GM19463 (cell line): ENCODE measurements around the gene MVP.

ENCODE experiments used
- ATAC-seq: cut with Tn5 transposase; IDR thresholded peaks from one replicate; pipeline ENCODE4 v1.9.1; 2021; ENCODE audit warnings: mild to moderate bottlenecking, moderate library complexity; ENCODE audit not compliant: unreplicated experiment

The MVP gene

DNA sequence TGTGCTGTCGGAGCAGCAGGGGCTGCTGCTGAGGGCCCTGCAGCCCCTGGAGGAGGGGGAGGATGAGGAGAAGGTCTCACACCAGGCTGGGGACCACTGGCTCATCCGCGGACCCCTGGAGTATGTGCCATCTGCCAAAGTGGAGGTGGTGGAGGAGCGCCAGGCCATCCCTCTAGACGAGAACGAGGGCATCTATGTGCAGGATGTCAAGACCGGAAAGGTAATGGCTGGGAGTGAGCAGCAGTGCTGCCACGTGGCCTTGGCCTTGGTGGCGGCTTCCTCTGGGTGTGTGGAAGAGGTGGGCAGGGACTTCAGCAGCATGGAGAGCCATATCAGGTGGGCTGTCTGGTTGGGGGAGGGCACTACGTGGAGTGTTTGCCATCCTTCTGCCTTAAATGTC lies 20.0 kb downstream of the MVP start:
- ATAC-seq: no peak

DNA sequence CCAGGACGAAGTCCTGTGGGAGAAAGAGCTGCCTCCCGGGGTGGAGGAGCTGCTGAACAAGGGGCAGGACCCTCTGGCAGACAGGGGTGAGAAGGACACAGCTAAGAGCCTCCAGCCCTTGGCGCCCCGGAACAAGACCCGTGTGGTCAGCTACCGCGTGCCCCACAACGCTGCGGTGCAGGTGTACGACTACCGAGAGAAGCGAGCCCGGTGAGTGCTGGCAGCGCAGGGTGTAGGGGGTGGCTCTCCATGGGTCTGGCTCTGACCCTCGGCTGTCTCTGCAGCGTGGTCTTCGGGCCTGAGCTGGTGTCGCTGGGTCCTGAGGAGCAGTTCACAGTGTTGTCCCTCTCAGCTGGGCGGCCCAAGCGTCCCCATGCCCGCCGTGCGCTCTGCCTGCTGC lies 21.4 kb downstream of the MVP start:
- ATAC-seq: no peak

DNA sequence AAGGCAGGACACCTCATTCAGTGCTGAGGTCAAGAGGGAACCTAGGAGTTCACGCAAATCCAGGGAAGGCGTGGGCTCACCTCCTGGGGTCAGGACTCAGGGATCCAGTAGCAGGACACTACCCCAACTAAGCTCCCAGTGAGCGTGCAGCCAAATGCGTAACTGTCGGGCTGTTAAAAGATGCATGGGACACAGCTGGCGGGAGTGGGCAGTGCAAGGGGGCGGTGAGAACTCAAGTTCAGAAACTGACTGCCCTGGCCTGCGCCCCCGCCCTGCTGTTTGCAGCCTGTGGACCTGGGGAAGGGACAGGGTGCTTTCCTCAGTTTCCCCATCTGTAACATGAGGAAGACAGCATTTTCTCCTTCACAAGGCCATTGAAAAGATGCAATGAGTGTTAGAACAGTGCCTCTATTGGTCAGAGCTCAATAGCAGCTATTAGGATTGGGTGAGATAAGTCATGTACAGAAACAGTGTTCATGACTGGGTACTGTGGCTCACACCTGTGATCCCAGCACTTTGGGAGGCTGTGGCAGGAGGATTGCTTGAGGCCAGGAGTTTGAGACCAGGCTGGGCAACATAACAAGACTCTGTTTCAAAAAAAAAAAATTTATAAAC lies 22.6 kb downstream of the MVP start:
- no peak for ATAC-seq

DNA sequence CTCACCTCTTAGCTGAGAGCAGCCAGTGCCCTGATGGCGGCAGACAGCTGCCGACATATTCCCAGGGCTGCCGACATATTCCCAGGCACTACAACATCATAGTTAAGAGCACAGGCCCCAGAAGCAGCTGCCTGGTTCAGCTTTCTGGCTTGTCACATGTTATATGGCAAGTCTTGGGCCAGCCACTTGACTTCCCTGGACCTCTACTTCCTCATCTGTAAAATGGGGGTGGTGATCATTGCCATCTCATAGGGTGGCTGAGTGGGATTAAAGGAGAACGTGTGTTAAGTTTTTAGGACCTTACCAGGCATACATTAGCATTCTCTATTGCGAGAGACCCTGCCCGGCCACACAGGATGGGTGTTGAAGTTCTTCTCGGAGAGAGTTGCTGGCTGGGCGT lies 23.7 kb downstream of the MVP start:
- ATAC-seq: no peak

DNA sequence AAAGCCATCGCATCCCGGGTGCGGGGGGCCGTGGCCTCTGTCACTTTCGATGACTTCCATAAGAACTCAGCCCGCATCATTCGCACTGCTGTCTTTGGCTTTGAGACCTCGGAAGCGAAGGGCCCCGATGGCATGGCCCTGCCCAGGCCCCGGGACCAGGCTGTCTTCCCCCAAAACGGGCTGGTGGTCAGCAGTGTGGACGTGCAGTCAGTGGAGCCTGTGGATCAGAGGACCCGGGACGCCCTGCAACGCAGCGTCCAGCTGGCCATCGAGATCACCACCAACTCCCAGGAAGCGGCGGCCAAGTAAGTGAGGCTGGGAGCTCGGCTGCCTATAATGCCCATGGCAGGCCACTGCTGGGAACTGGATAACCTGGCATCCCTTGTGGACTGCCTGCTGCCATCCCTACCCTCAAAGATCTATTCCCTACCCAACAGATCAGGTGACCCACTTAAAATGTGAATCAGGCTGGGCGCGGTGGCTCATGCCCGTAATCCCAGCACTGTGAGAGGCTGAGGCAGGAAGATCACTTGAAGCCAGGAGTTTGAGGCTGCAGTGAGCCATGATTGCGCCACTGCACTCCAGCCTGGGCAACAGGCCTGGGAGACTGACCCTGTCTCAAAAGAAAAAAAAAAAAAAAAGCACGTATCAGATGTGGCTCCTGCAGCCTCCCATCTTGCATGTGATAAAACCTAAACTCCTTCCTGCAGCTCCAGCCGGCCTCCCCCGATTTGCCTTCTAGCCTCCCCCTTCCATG lies 24.5 kb downstream of the MVP start:
- no peak for ATAC-seq

DNA sequence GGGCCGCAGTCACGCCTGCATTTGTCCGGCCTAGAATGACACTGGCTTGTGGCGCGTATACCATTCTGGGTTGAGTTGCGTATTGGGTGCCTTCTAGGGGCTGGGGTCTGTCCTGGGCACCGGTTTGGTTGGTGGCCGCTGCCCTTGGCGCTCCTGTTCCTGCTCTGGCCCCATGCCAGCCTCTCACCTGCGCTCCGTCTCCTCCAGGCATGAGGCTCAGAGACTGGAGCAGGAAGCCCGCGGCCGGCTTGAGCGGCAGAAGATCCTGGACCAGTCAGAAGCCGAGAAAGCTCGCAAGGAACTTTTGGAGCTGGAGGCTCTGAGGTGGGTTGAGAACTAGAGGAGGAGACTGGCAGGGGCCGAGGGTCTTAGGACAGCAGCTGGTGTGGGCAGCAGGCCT lies 25.4 kb downstream of the MVP start:
- no peak for ATAC-seq

DNA sequence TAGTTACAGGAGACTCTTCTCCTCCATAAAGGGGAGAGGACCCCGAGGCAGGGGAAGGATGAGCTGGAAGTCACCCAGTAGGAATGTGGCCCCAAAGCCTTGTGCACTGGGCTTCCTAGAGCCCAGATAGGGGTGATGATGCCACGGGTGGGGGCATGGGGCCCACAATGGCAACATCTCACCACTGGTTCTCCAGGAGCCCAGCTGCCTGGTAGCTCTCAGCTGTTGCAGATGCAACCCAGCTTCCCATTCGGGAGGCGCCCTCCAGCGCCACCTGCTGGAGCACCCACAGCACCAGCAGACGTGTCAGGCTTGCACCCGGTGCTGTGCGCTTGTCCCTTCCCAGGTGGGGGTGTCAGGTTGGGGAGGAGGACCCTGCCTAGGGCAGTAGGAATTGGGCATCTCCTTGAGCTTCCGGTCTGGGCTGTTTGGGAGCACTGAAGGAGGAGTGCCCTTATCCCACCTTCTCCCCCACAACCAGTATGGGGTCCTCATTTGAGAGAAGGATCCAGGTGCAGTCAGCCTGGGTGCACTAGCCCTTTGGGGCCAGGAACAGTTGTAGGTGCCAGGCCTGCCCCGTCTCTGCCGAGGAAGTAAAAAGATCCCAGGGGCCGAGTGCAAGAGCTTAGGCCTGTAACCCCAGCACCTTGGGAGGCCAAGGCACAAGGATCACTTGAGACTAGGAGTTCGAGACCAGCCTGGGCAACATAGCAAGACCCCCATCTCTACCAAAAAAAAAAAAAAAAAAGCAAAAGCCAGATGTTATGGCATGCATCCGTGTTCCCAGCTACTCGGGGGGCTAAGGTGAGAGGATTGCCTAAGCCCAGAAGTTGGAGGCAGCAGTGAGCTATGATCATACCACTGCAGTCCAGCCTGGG lies 28.4 kb downstream of the MVP start:
- no peak for ATAC-seq

DNA sequence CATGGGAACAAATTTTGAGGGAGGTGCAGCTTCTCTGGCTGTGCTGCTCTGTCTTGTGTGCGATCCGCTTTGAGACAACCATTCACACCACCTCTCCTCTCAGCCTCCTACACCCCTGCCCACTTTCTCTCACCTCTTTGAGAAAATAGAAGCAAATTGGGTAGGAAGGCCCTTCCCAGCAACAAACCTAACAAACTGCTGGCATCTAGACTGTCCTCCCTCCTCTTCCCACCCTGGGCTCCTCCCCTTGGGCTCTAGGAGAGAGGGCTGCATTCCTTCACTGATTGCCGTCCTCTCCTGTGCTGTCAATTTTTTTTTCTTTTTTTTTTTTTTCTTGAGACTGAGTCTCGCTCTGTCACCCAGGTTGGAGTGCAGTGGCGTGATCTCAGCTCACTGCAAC lies 29.2 kb downstream of the MVP start:
- ATAC-seq: no peak

DNA sequence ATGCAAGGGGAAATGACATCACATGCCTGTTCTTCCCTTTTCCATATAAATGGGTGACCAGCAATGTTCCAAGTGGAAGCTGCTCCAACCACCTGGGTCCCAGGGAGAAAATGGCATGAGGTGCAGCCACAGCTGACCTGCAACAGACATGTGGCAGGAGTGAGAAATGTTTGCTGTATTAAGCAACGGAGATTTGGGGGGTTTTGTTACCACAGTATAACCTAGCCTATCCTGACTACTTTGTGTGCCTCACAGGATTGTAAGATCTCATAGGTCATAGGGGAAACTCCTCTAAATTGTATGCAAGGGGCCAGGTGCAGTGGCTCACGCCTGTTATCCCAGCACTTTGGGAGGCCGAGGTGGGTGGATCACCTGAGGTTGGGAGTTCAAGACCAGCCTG lies 30.7 kb downstream of the MVP start:
- ATAC-seq: no peak

DNA sequence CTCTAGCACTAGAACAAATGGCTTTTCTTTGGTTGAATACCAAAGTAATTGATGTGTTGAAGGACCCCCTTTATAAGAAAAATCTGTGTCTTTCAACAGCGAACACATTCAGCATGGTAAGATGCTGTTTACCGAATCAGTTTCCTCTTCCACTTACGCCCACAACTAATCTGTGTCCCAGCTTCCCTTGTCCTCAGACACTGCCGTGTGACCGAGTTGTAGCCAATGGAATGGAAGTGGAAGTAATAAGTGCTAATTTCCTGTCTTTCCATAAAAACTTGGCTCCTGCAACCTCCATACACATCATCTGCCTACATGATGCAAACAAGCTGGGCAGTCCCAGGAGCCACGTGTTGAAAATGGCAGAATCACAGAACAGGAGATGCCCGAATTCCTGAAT lies 32.4 kb downstream of the MVP start:
- ATAC-seq: no peak

DNA sequence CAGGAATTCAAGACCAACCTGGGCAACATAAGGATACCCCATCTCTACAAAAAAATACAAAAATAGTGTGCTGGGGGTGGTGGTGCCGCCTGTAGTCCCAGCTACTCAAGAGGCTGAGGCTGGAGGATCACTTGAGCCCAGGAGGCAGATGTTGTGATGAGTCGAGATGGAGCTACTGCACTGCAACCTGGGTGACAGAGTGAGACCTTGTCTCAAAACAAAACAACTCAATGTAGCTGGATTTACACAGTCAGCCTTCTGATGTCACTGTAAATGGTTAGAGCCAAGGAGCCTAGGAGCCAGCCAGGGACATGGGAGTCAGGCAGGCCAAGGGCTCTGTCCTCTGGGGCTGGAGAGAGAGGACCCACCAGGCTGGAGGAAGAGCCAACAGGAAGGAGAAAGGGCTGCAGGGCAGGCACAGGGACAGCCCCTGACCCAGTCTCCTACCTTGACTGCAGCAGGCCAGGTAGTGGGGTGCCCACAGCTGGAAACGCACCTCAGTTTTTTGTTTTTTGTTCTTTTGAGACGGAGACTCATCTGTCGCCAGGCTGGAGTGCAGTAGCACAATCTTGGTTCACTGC lies 34.3 kb downstream of the MVP start:
- no peak for ATAC-seq

DNA sequence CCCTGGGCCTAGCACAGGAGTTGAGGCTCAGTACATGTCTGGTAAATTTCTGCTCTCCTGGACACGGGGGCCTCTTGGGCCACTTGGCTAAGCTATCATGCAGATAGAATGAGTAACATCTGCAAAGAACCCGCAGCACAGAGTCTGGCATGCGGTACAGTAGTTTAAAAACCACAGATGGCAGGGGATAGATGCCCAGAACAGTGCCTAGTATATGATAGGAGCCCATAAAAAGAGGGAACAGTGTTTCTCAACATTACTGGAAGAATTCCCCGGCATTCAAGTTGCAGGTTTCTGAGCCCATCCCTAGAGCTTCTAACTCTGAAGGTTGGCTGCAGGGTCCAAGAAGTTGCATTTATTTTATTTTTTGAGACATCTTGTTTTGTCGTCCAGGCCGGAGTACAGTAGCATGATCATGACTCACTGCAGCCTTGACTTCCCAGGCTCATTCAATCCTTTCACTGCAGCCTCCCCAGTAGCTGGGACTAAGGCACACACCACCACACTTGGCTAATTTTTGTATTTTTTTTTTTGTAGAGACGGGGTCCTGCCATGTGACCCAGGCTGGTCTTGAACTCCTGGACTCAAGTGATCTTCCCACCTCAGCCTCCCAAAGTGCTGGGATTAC lies 37.0 kb downstream of the MVP start:
- ATAC-seq: no peak

DNA sequence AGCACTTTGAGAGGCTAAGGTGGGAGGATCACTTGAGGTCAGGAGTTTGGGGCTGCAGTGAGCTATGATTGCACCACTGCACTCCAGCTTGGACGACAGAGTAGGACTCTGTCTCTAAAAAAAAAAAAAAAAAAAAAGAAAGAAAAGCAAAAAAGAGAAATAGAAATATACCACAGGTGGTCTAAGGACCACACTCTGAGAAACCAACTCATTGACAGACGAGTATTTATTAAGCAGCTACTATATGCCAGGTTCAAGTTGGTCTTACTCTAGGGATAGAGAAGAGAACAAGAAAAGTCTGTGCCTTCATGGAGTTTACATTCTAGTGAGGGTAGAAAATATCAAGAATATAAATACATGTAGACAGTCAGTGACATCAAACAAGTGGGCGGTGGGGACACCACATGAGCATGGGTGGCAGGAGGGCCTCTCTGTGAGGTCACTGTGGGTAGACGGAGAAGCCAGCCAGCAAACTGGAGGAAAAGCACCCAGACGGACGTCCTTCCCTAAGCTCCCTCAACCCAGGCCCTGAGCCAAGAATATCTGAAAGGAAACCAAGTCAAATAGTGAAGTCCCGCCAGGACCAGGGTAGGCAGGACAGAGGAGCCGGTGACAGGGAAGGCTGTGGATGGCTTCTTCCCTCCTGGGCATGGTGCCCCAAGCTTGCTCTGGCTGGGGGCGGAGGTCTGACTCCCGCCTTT lies 38.0 kb downstream of the MVP start:
- no peak for ATAC-seq

DNA sequence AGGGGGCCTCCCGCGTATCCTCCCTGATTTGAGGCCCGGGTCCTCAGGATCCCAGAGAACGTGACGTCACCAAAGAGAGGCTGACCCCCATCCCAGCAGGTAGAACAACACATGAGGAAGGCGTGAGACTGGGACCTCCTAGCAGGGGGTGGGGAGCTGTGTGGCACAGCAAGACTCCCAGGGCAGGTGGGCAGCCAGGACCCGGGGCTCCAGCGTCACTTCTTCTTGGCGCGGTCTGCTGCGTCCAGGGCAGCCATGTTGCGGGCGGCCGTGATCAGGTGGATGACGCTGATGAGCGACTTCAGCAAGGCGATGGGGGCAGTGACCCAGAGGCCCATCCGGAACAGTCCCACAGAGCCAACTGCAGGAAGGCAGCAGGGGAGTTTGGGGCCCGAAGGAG lies 38.7 kb downstream of the MVP start:
- ATAC-seq: no peak

DNA sequence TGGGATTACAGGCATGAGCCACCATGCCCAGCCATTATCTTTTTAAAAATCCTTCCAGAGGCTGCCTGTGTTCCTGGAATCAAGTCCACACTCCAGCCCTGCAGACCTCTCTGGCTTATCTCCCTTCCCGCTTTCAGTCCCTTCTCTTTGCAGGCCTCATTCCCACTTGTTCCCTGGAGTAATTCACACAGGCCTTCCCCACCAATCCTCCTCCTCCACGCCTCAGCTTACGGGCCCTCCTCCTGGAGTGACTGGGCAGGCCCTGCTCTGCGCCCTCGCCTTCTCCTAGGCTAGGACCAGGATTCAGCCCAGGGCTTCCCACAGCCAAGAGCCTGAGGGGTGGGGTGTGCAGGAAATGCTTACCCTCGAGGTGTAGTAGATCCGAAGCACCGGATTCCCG lies 40.0 kb downstream of the MVP start:
- ATAC-seq: no peak

DNA sequence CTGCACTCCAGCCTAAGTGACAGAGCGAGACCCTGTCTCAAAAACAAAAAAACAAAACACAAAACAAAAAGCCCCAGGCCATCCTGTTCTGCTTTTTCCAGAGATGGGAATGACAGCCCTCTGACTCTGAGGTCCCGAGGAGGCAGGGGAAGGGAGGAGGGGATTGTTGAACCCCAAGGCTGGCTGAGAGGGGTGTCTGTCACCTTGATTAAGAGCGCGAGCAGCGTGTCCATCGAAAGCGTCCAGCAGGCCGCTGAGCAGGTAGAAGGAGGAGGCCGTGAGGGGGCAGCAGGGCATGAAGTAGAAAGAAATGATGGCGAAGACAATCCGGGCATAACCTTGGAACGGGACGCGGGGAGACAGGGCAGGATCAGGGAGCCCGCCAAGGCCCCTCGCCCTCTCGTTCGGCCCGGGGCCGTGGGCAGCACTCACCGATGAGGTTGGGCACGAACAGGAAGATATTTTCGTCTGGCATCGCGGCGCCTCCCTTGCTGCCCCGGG lies 42.2 kb downstream of the MVP start:
- no peak for ATAC-seq

DNA sequence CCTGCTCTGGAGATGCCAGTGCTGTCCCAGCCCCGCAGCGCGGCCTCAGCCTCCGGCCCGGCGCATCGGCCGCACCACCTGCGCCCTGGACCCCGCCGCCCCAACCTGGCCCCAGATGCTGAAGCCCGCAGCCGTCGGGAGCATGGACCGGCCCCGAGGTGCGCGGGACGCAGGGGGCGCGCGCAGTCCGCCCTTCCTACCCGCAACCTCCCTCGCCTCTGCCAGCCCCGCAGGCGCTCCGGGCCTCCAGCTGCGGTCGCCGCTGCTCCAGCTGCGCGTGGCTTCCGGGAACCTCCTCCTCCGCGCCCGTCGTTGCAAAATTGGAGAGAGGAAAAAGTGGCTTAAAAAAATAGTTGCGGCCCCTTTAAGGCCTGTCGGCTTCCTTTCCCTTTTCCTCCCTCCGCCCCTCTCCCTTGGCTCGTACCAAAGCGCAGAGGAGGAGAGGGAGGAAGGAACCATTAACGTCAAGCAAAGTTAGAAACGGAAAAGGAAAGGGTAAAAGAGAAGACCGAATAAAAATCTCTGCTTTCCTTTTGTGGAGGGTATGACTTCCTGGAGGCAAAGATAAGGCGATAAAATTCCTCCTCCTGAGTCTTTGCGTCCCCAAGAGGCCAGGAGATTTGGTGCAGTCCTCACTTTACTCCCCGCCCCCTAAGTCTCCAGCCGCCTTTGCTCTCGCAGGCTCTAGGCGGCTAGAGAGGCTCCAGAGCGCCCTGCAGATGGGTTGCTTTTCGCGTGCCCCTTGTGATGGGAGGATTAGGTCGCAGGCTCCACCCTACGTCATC lies 42.8 kb downstream of the MVP start, which contains the start of gene CDIPT:
TSS of gene CDIPT (minus strand) at position 343 of the 785 bp plus-strand sequence. CDS start 369 bp downstream, outside the sequence.
- ATAC-seq: peak; percentile 98

DNA sequence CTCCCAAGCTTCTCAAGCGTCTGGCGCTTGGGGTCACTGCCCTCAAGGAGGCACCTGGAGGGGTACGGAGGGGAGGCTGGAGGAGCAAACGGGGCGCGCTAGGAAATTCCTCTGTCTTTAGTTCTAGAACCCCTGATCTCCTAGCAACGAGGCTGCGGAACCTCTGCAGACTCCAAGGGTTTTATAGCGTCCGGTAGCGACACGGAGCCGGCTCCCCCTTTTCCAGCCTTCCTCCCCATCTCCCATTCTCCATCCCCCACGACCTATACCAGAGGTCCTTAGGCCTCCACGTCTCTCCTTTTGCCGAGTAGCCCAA lies 43.4 kb downstream of the MVP start:
- ATAC-seq: no peak

DNA sequence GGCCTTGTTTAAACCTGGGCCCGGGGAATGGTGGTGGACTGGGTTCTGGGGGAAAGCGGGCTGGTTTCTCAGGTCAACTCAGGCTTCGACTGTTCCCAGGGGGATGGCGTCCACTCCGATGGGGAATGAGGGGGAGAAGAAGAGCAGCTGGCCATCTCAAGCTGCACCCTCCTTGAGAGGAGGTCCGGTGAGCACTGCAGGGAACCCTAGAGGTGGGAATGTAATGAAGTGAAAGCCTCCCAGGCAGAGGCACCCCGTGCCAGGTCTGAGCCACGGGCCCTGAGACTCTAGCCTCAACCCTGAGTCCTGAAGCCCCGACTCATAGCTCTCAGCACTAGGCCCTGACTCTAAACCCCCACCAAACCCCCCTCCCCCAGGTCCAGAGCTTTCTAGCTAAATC lies 43.9 kb downstream of the MVP start:
- no peak for ATAC-seq
